ENCODE results near the gene ADGRA1. TPM values are rescaled to one million over a fixed set of nuclear protein-coding genes. Genes with fewer than 3 reads are reported as not detected.
"Not testable (repeated sequence)": the region's sequence is repeated elsewhere in the genome, so short reads cannot be mapped to it uniquely, and the experiment has no call there.

Gene ADGRA1
- total RNA-seq, 1 donor from 2014 or later: not detected

DNA sequence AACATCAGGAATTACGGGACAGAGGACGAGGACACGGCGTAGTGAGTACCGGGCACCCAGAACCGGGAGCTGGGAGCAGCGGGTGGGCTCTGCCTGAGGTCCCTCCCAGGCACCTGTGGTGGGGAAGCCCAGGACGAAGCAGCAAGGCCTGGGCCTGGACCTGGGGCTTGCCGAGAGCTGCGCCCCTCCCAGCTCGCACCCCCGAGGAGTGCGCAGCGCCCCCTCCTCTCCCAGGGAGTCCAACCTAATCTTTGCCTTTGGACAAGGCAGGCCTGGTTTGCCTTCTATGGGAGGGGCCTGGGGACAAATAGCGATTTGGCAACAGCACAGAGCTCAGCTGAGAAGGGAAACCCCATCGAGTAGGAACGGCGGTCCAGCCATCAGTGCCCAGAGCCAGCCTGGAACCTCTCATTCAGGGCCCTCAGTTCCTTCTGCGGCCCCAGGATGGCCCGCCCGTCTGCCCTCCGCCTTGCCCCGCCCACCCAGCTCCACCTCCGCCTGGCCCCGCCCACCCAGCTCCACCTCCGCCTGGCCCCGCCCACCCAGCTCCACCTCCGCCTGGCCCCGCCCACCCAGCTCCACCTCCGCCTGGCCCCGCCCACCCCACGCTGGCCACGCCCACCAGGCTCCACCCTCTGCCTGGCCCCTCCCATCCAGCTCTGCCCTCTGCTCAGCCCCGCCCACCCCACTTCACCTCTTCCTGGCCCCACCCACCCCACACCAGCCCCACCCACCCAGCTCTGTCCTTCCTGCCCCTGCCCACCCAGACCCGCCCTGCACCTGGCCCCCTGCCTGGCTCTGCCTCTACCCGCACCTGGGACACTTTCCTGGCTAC is 39.8 kb downstream of the ADGRA1 start:
- intact Hi-C loops (cut with micrococcal nuclease): no loop called here

- intact Hi-C loops (cut with micrococcal nuclease): no loop called here
Measured at GRCh38 chr10:133128126-133129070, 40.7 kb downstream of the ADGRA1 start.

GRCh38 chr10:133129071-133129858 is 41.5 kb downstream of the ADGRA1 start:
- intact Hi-C loops (cut with micrococcal nuclease): no loop called here

DNA sequence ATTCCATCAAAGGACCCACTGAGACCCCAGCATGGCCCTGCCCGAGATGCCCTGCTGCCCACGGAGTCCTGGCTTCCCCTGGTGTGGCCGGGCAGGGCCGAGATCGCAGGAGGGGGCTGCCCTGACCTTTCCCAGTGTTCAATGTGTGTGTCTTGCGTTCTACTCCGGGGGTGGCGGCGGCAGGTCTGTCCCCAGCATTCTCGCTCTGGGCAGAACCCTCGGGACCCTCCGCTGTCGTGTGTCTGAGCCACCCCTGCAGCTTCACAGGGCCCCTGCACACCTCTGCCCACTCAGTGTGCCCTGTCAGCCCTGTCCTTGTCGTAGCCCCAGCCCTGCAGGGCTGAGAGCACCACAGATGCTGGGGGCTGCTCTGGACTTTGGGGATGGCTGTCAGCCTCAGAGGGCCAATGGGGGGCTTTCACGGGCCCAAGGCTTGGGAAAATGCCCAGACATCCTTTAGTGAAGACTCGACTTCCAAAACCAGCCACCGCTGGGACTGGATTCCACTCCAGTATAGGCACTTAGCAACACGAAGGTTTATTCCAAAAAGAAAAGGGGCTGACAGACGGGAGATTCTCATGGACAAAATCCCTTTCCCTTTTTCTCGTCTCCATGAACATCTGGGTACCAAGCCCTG is 42.3 kb downstream of the ADGRA1 start:
- intact Hi-C loops (cut with micrococcal nuclease): no loop called here

GRCh38 chr10:133130602-133131001 is 42.9 kb downstream of the ADGRA1 start:
- intact Hi-C loops (cut with micrococcal nuclease): no loop called here

DNA sequence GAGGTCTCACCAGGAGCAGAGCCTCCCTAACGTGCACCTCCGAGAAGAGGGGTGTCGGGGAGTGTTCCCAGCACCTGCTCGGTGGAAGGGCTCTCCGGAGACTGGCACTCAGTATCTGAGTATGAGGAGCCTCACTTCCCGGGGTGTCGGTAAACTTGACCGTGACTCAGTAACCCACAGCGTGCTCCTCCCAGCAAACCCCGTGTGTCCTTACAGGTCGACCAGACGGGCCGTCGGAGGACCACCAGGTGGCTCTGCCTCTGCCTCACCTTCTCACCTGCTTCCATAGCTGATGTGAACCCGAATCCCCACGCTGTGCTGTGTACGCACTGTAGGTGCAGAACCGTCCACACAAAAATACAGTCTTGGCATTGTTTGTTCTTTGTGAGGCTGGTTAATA is 43.3 kb downstream of the ADGRA1 start:
- intact Hi-C loops (cut with micrococcal nuclease): no loop called here

DNA sequence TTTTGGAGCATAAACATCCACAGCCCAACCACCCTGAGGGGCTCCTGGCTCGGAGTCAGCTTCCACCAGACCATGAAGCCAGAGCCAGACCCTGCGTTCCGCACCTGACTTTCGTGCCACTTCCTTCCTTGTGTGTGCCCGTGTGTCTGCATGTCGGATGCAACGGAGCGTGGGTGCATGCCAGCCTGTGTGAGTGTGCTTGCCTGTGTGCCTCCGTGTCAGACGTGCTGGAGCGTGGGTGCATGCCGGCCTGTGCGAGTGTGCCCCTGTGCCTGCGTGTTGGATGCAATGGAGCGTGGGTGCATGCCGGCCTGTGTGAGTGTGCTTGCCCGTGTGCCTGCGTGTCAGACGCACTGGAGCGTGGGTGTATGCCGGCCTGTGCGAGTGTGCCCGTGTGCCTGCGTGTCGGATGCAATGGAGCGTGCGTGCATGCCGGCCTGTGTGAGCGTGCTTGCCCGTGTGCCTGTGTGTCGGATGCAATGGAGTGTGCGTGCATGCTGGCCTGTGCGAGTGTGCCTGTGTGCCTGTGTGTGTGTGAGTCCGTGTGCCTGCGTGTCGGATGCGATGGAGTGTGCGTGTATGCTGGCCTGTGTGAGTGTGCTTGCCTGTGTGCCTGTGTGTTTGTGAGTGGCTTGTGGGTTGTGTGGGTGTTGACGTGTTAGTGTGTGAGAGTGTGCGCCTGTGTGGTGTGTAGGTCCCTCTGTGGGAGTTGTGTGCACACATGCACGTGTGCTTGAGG is 44.2 kb downstream of the ADGRA1 start:
- intact Hi-C loops (cut with micrococcal nuclease): no loop called here

DNA sequence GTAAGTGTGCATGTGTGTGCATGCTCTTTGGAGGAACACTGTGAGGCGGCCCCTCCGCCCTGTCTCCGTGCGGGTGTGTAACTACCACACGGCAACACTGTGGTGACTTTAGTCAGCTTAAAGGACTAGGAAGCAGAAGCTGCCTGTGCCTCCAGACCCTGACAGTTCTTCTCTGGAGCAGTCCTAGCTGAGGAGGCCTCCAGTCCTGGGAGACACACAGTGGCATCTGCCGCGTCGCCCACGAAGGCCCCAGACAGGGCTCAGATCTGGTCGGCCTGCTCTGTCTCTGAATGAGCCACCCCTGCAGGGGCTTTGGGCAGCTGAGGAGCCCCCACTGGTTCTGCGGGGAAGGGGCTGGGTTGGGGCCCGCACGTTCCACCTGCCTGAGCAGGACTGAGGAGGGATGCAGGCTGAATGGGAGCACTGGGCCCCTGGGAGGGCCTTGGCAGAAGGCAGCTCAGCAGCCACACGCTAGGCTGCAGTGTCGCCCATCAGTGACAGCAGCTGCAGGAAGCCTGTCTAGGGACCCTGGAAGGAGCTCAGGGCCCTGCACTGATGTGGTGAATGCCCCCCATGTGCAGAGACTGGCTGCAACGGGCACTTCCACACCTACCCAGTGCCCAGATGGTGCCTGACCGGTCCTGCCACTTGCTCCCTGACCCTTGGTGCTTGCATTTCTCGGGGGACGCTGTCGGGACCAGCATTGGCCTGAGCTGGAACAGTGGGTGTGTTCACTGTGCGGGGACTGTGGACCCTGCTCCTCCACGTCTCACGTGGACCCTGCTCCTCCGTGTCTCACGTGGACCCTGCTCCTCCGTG is 45.0 kb downstream of the ADGRA1 start:
- intact Hi-C loops (cut with micrococcal nuclease): no loop called here

DNA sequence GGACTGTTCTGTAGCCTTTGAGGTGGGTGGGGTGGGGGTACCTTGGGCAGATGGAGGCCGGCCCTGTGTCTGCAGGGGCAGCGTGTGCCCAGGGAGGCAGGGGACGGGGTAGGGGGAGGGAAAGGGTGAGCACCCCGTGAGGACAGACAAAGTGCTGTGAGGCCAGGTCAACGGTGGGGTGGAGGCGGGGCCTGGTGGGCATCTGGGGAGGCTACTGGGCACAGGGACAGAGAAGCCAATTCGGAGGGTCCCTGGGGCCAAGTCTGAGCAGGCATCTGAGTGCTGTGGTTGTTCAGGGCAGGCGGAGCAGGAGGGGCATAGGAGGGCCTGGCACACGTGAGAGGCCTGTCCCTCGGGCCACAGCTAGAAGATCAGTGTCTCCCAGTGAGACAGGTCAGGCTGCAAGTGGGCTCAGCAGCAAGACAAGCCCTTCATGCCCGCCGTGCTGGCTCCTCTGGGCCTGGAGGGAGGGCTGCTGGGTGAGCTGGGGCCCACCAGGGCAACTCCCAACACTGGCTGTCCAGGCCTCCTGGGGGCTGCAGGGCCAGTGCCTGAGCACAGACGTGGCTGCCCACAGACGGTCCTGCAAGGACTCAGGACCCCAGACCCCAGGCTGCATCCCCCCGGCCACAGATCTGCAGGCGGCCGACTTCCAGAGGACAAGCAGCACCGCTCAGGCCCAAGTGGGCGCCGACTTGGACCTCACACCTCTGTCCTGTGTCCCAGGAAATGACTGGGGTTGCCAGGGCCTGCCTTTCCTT is 45.9 kb downstream of the ADGRA1 start:
- intact Hi-C loops (cut with micrococcal nuclease): no loop called here

DNA sequence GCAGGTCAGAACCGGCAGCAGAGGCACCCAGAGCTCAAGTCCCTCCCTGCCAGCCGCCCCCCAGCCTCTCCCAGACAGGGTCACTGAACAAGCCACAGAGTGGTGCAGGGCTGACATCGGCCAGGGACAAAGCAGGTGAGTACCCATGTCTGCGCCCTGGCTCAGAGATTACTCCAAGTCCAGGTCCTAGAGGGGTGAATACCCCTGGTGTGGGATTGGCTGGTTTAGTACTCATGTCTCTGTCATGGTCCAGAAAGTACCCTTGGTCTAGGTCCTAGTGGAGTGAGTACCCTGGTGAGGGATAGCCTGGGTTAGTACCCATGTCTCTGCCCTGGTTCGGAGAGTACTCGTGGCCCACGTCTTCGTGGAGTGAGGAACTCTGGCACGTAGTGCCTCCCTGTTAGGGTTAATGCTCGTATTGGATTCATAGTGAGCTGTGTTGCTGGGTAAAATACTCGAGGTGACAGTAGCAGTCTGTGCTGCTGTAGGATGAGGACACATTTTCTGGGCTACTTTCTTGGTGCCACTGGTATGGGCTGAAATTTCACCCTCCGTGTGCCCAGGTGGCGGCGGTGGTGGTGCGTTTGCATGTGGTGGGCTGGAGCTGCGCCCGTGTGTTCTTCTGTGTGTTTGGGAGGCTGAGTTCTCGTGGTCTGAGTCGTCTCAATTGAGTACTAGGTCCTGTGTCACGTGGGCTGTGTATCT is 46.8 kb downstream of the ADGRA1 start:
- intact Hi-C loops (cut with micrococcal nuclease): no loop called here

DNA sequence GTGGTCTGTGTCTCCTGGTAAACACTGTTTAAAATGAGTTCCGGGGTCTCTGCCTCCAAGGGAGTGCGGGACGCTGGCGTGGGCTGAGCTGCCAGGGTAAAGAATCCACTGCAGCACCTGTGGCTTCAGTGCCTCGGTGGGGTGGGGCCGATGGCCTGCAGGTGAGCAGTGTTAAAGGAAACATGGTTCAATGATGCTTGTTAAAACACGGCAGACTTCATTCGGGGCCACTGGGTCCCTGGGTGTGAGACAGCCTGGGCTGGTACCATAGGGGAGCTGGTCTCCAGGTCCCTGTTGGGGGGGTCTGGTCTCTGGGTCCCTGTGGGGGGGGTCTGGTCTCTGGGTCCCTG is 47.4 kb downstream of the ADGRA1 start:
- intact Hi-C loops (cut with micrococcal nuclease): no loop called here

GRCh38 chr10:133137486-133138145 is 49.9 kb downstream of the ADGRA1 start:
- intact Hi-C loops (cut with micrococcal nuclease): not testable (repeated sequence)

- intact Hi-C loops (cut with micrococcal nuclease): loop anchor here (5.0 to 10.0 kb wide), 3 partner anchors 88 to 197 kb away; partner anchors contain the start of genes ADAM8 and CFAP46
Measured at GRCh38 chr10:133139551-133140065, 51.9 kb downstream of the ADGRA1 start.

- intact Hi-C loops (cut with micrococcal nuclease): loop anchor here (5.0 to 10.0 kb wide), 3 partner anchors 87 to 198 kb away; partner anchors contain the start of genes ADAM8 and CFAP46
Measured at GRCh38 chr10:133140417-133141143, 52.9 kb downstream of the ADGRA1 start.

DNA sequence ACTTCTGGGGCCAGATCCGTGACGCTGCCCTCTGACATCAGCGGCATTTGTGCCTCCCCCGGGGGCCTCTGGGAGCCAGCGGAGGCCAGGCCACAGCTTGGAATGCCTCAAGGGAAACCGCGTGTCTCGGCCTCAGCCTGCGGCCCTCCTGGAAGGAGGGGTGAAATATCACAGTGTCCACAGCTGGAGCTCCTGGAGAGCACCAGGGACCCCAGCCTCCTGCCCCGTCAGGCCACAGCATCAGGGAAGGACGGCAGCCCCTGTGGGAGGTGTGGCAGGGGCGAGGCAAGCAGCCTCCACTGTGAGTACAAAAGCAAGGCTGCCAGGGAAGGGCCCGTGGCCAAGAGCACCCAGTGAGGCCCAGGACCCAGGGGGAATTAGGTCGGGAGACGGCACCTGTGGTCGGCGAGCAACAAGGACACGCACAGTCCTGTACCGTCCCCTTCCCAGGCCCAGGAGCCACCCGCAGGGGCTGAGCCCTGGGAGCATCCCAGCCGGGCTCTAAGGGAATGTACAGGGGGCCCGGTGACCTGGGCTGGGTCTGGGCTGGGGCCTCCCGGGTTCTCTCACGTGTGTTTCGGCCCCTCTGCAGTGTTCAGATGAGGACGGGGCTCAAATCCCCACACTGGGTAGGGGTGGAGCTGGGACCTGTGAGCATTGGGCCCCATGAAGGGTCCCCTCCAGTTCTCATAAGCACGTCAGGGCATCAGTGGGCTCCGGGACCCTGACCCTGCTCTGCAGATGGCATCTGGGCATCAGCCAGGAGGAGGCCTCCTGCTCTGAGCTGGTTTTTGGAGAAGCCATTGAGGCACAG is 53.6 kb downstream of the ADGRA1 start:
- intact Hi-C loops (cut with micrococcal nuclease): loop anchor here (5.0 to 10.0 kb wide), 3 partner anchors 86 to 199 kb away; partner anchors contain the start of genes ADAM8 and CFAP46
